Measurements from ENCODE around the gene HOXA1.

The HOXA1 gene

DNA sequence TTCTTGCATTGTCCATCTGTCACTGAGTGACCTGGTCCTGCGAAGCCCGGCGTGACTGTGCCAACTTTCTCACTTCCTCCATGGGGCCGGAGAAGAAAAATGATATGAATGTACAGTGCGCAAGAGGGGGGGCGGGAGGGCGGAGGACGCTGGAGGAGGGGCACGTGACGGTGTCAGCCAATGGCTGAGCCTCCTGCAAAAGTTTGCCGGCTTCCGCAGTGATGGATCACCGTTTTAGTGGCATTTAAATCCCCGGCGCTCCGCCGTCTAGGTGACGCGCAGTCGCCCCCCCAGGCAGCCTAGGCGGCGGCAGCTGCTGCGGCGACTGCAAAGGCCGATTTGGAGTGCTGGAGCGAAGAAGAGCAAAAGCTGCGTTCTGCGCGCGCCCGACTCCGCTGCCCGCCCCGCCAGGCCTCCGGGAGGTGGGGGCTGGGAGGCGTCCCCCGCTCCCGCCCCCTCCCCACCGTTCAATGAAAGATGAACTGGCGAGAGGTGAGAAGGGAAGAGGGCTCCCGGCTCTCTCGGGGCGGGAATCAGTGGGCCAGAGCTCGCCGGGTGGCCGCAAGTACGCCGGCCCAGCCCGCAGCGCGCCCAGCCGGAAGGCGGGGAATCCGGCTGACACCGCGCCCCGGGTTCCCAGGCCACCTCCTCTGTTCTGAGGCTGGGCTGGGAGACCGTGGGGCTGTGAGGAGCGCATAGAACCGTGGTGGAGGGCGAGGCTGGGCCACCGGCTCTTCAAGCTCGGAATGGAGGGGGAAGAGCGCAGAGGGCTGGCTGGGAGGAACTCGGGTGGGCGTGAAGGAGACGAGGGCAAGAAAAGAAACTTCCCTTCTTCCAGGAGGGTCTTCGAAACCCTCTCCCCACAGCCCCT lies at the start of gene HOXA1:
Gene HOXA1 (minus strand): TSS at position 104 of the 871 bp plus-strand sequence. CDS start 88 bp downstream, at position 16.
- peak within 1 kb of the TSS; percentile 94 for H3K4me3 ChIP-seq (ENCODE audit: low read length)
- no peak within 1 kb of the TSS for H3K27ac ChIP-seq (ENCODE audit: low read length)
- H3K9ac ChIP-seq (ENCODE audit: low read length), result peak within 1 kb of the TSS; percentile 37; the same call in 1 of the 2 replicates
- no peaks in the 10 kb centered on the region for H3K79me2 ChIP-seq (ENCODE audit: low read length)
- peaks cover 16% of the 10 kb centered on the region for H3K27me3 ChIP-seq (replicated peaks; ENCODE audit: insufficient read depth, low read length)
- TF ChIP-seq EZH2phosphoT487 (IDR thresholded peaks at IDR 0.05; ENCODE audit: low read length) (no peak), CTCF (IDR thresholded peaks at IDR 0.05; ENCODE audit: low read length) (no peak), EZH2 (optimal IDR thresholded peaks at IDR 0.05; ENCODE audit: low read depth, low read length) (no peak)
- H3K9me3 ChIP-seq (replicated peaks; ENCODE audit: insufficient read depth, low read length), result no peaks in the 10 kb centered on the region
- no peaks in the 10 kb centered on the region for H3K36me3 ChIP-seq (replicated peaks; ENCODE audit: insufficient read depth, low read length)
- no peaks in the 10 kb centered on the region for H3K9me2 ChIP-seq (replicated peaks; ENCODE audit: insufficient read depth, low read length)
- DNase-seq, result peak; percentile 75
- peak within 1 kb of the TSS; percentile 90 for H3K4me2 ChIP-seq (ENCODE audit: low read depth, low read length)
- H3K4me1 ChIP-seq (ENCODE audit: low read length), result no peaks in the 10 kb centered on the region
- peak within 1 kb of the TSS; percentile 95 for H2AFZ ChIP-seq (ENCODE audit: low read length)
- no peaks in the 10 kb centered on the region for H3F3A ChIP-seq (ENCODE audit: insufficient read depth, low read length)
- no peaks in the 10 kb centered on the region for H4K20me1 ChIP-seq (ENCODE audit: insufficient read depth, low read length)

GRCh38 chr7:27145165-27145913 lies 49.5 kb upstream of the HOXA1 start:
- H3K36me3 ChIP-seq (replicated peaks; ENCODE audit: insufficient read depth, low read length), result no peaks in the 10 kb centered on the region
- H3K4me1 ChIP-seq (ENCODE audit: low read length), result no peaks in the 10 kb centered on the region
- no peaks in the 10 kb centered on the region for H4K20me1 ChIP-seq (ENCODE audit: insufficient read depth, low read length)
- no peaks in the 10 kb centered on the region for H3K9me2 ChIP-seq (replicated peaks; ENCODE audit: insufficient read depth, low read length)
- TF ChIP-seq CTCF (IDR thresholded peaks at IDR 0.05; ENCODE audit: low read length) (no peak), EZH2phosphoT487 (IDR thresholded peaks at IDR 0.05; ENCODE audit: low read length) (no peak), EZH2 (optimal IDR thresholded peaks at IDR 0.05; ENCODE audit: low read depth, low read length) (no peak)
- H3K9ac ChIP-seq (ENCODE audit: low read length), result no peak overlapping the region
- H3K79me2 ChIP-seq (ENCODE audit: low read length), result no peaks in the 10 kb centered on the region
- peaks cover 34% of the 10 kb centered on the region for H3K27me3 ChIP-seq (replicated peaks; ENCODE audit: insufficient read depth, low read length)
- DNase-seq, result no peak
- H3K27ac ChIP-seq (ENCODE audit: low read length), result no peak overlapping the region
- no peak overlapping the region for H2AFZ ChIP-seq (ENCODE audit: low read length)
- H3K4me3 ChIP-seq (ENCODE audit: low read length), result no peak overlapping the region
- H3K4me2 ChIP-seq (ENCODE audit: low read depth, low read length), result no peak overlapping the region
- no peaks in the 10 kb centered on the region for H3F3A ChIP-seq (ENCODE audit: insufficient read depth, low read length)
- H3K9me3 ChIP-seq (replicated peaks; ENCODE audit: insufficient read depth, low read length), result no peaks in the 10 kb centered on the region

DNA sequence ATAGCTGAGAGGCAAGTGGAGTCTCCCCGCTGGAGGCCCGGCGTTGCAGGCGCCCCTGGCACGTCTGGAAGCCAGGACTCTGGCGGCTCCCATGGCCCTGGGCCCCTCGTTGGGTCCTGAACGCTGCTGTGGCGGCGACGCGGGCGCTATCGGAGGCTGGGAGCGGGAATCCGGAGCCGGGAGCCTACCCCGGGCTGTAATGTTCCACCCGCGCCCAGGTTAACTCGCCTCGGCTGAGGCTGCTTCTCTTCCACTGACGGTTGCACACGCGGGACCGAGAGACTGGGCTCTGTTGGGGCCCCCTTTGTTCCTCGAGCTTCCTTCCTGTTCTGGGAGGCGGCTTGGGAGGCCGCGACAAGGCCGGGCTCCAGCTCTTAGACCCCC lies 49.0 kb upstream of the HOXA1 start:
- no peak overlapping the region for H3K4me3 ChIP-seq (ENCODE audit: low read length)
- TF ChIP-seq EZH2phosphoT487 (IDR thresholded peaks at IDR 0.05; ENCODE audit: low read length) (no peak), EZH2 (optimal IDR thresholded peaks at IDR 0.05; ENCODE audit: low read depth, low read length) (no peak), CTCF (IDR thresholded peaks at IDR 0.05; ENCODE audit: low read length) (no peak)
- H3K27ac ChIP-seq (ENCODE audit: low read length), result no peak overlapping the region
- H3K9ac ChIP-seq (ENCODE audit: low read length), result no peak overlapping the region
- no peak overlapping the region for H3K4me2 ChIP-seq (ENCODE audit: low read depth, low read length)
- H2AFZ ChIP-seq (ENCODE audit: low read length), result no peak overlapping the region
- no peaks in the 10 kb centered on the region for H3K4me1 ChIP-seq (ENCODE audit: low read length)
- no peaks in the 10 kb centered on the region for H3F3A ChIP-seq (ENCODE audit: insufficient read depth, low read length)
- H3K9me2 ChIP-seq (replicated peaks; ENCODE audit: insufficient read depth, low read length), result no peaks in the 10 kb centered on the region
- no peaks in the 10 kb centered on the region for H3K79me2 ChIP-seq (ENCODE audit: low read length)
- H3K27me3 ChIP-seq (replicated peaks; ENCODE audit: insufficient read depth, low read length), result peaks cover 34% of the 10 kb centered on the region
- H3K36me3 ChIP-seq (replicated peaks; ENCODE audit: insufficient read depth, low read length), result no peaks in the 10 kb centered on the region
- no peaks in the 10 kb centered on the region for H4K20me1 ChIP-seq (ENCODE audit: insufficient read depth, low read length)
- DNase-seq, result no peak
- no peaks in the 10 kb centered on the region for H3K9me3 ChIP-seq (replicated peaks; ENCODE audit: insufficient read depth, low read length)
